Activated T-helper 2 cell treated with anti-CD3 and anti-CD28 coated beads, Interferon-gamma antibody, Interleukin-2, Interleukin-4, amounts not matched to agents 10 μg/mL and 5 μg/mL and 100 μg/mL, durations not matched to agents 14 hours and 24 hours and 36 hours (primary cell): ENCODE measurements around the gene CLDN7. TPM values are rescaled to one million over a fixed set of nuclear protein-coding genes. Genes with fewer than 3 reads are reported as not detected.
A peak's percentile ranks its signal among the peaks of the same experiment; 100 is the strongest.

Experiments
- DNase-seq: peaks from one replicate; pipeline ENCODE4 v3.0.0; 2021; ENCODE audit warnings: low spot score
- H3K27ac Mint-ChIP-seq: one replicate; pipeline ENCODE4 v1.8.0; 2021; ENCODE audit warnings: mixed read lengths
- H3K27me3 Mint-ChIP-seq: one replicate; pipeline ENCODE4 v1.8.0; 2021; ENCODE audit warnings: low read depth, mixed read lengths
- H3K36me3 Mint-ChIP-seq: one replicate; pipeline ENCODE4 v1.8.0; 2021; ENCODE audit warnings: low read depth, mixed read lengths
- H3K4me1 Mint-ChIP-seq: one replicate; pipeline ENCODE4 v1.8.0; 2021; ENCODE audit warnings: low read depth, mixed read lengths
- H3K4me3 Mint-ChIP-seq: one replicate; pipeline ENCODE4 v1.8.0; 2021; ENCODE audit warnings: low read depth, mild to moderate bottlenecking, moderate library complexity, mixed read lengths
- H3K9me3 Mint-ChIP-seq: one replicate; pipeline ENCODE4 v1.8.0; 2021; ENCODE audit warnings: mixed read lengths
- intact Hi-C: fragments of 100-400 bp; cut with micrococcal nuclease; formaldehyde crosslinking; loops from one replicate; pipeline ENCODE4 v1.15.1; 2023
- total RNA-seq: library from RNA; stranded (reverse); gene quantifications from 2 replicates; pipeline ENCODE4 v1.2.3, GENCODE V29; 2022

Gene CLDN7
- total RNA-seq, 1 donor from 2014 or later, result 0.41 TPM

DNA sequence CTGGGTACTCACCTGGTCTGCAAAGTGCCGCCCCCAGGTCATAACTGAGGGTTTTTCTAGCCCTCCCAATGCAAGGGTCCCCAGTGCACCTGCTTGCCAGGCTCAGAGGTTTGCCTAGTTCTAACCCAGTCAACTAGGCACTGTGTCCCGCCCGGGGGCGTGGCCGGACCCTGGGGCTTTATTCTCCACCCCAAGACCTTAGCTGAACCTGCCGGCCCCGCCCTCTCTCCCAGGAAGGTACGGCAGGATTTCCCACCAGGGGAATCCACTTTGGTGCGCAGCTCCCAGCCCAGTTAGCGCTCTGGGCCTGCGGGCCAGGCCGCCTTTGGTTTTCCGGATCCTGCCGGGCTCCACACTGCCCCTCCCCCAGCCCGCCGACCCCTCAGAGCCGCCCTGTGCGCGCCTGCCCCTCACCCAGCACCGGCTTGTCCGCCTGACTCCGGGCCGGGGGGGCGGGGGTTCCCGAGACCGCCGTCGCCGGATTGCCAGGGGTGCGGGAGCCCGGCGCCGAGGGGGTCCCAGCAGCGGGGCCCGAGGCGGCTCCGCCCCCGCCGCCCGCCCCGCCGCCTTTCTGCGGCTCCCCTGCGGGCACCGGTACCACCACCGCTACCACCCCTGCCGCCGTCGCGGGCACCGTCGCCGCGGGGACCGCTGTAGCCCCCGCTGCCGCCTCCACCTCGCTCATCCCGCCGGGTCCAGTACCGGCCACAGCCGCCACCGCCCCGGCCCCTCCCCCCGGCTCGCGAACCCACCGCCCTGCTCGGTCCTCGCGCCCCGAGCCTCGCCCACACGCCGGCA lies 31.7 kb upstream of the CLDN7 start:
- H3K36me3 Mint-ChIP-seq, result no peaks in the 10 kb centered on the region
- no peak for DNase-seq
- H3K27ac Mint-ChIP-seq, result no peak overlapping the region
- H3K4me3 Mint-ChIP-seq, result no peak overlapping the region
- peaks cover 13% of the 10 kb centered on the region for H3K4me1 Mint-ChIP-seq
- intact Hi-C loops, result loop anchor here (1.0 kb wide), 2 partner anchors 13 to 73 kb away; partner anchors contain the start of gene EIF5A
- no peaks in the 10 kb centered on the region for H3K9me3 Mint-ChIP-seq
- peaks cover 32% of the 10 kb centered on the region for H3K27me3 Mint-ChIP-seq

DNA sequence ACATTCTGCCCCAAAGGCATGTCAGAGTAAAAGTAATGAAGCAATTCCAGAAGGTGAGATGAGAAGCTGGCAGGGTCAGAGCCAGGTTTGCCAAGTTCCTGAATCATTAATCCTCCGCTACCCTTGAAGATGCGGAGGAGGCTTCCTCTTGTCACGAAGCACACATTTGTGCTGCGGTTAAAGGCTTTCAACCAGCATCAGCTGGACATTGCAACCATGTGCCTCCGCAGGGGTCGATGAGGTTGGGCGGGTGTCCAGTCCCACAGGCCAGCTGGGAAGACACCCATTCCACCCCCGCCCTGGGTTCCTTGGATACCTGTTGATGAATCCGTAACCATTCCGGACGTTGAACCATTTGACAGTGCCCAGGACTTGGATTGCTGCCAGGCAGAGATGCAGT lies 30.9 kb upstream of the CLDN7 start:
- peaks cover 32% of the 10 kb centered on the region for H3K27me3 Mint-ChIP-seq
- no peak overlapping the region for H3K27ac Mint-ChIP-seq
- H3K4me3 Mint-ChIP-seq, result peak overlapping the region; percentile 49
- H3K9me3 Mint-ChIP-seq, result no peaks in the 10 kb centered on the region
- intact Hi-C loops, result no loop called here
- H3K36me3 Mint-ChIP-seq, result no peaks in the 10 kb centered on the region
- peaks cover 13% of the 10 kb centered on the region for H3K4me1 Mint-ChIP-seq
- DNase-seq, result no peak

DNA sequence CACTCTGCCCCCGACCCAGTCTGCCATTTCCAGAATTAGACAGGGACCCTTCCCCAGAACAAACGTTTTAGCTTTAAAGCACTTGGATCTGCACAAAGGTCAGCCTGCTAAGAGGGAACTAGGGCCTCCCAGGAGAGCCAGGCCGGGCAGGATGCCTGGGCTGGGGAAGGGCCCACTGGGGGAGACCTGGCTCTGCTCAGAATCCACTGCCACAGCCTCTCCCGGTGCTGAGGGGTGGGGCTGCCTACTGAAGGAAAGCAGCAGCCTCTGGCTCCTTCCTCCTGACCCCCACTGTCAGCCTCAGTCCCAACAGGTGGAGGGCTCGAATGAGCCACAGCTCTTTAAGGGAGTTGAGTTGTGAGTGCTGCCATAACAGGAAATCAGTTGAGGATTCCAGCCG lies 30.5 kb upstream of the CLDN7 start:
- intact Hi-C loops, result no loop called here
- Mint-ChIP-seq H3K9me3 (no peaks in the 10 kb centered on the region), H3K4me3 (no peak overlapping the region), H3K27ac (no peak overlapping the region), H3K4me1 (peaks cover 13% of the 10 kb centered on the region), H3K27me3 (peaks cover 32% of the 10 kb centered on the region), H3K36me3 (no peaks in the 10 kb centered on the region)
- DNase-seq, result no peak

DNA sequence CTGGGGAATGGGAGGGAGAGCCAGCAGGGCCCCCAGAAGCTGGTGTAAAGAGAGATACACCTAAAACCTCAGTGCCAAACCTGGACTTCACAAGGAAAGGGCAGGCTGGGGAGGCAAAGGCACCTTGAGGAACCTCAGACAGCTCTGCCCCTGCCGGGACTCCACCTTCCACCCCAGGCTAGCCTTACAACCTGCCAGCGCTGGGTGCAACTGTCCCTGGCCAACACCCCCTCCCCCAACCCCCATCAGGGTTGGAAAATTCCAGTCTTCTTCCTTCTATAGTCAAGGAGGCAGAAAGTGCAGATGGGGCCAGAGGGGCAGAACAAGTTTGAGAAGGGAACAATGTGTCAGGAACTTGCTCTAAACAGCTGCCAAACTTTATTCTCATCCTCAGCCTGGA lies 29.9 kb upstream of the CLDN7 start:
- Mint-ChIP-seq H3K27me3 (peaks cover 32% of the 10 kb centered on the region), H3K4me1 (peaks cover 13% of the 10 kb centered on the region), H3K27ac (no peak overlapping the region), H3K36me3 (no peaks in the 10 kb centered on the region), H3K9me3 (no peaks in the 10 kb centered on the region), H3K4me3 (no peak overlapping the region)
- intact Hi-C loops, result no loop called here
- no peak for DNase-seq

DNA sequence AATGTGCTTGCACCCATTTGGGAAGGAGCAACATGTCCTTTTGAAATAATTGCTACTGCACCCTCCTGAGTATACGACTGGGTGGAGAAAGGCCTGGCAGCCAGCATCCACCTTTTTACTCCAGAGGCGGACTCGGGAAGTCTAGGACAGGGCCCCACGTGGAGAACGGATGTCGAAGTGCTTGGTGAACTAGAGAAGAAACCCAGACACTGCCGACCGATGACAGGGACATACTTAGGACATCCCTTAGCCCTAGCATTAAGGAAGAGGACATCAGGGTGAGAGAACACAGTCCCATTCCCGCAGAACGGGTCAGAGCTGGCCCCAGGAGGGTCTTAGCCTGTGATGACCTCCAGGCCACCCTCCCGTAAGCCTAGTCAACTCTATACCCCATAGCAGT lies 28.4 kb upstream of the CLDN7 start:
- Mint-ChIP-seq H3K9me3 (no peaks in the 10 kb centered on the region), H3K27ac (no peak overlapping the region), H3K27me3 (peaks cover 33% of the 10 kb centered on the region), H3K36me3 (no peaks in the 10 kb centered on the region), H3K4me1 (peaks cover 9% of the 10 kb centered on the region), H3K4me3 (no peak overlapping the region)
- no peak for DNase-seq
- intact Hi-C loops, result no loop called here

DNA sequence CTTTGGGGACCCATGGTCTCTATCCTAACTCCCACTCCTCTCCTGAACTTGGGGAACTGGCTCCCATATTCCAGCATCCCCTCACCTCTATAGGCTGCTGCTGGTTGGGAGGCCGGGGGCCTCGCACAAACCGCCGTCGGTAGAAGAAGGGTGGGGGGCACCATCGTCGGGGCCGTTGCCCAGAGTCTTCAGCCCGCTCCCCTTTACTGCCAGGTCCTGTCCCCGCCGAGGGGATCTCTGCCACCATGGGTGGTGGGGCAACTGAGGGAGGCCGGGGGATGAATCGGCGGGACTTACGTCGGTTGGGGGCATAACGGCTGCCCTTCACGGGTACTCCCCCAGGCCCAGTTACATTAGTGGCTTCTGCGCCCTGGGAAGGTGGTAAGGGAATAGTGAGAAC lies 27.9 kb upstream of the CLDN7 start:
- intact Hi-C loops, result no loop called here
- Mint-ChIP-seq H3K36me3 (no peaks in the 10 kb centered on the region), H3K9me3 (no peaks in the 10 kb centered on the region), H3K27ac (no peak overlapping the region), H3K4me1 (peaks cover 6% of the 10 kb centered on the region), H3K27me3 (peaks cover 31% of the 10 kb centered on the region), H3K4me3 (no peak overlapping the region)
- DNase-seq, result no peak

DNA sequence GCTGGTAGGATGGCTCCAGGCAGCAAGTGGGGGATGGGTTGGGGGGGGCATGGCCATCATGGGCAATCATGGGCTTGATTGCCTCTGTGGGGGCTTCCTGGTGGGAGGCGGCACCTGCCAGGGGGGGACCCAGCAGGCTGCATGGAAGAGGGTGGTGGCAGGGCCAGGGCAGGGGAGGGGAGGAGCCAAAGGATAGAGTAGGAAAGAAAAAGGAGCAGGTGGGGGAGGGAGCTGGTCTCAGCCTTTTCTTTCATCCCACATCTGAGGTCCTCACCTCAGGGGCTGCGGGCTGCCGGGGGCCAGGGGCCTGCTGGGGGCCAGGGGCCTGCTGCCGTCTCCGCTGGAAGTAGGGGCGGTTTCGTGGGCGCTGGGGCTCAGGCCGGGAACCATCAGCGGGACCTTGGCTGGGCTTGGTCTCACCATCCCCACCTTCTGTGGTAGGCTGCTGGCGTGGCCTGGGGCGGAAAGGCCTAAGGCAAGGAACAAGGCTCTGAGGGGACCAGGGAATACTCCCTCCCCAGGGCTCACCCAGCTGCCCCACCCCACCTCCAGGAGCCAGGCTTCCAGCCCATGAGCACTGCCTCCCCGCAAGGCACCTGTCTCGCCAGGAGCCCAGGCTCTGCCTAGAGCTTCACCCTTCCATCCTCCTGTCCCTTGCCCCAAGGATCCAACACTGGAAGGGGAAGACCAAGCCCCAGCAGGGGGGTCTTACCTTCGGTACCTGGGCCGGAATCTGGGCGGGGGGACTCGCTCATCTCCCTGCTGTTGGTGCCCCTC lies 27.2 kb upstream of the CLDN7 start:
- Mint-ChIP-seq H3K4me1 (peaks cover 4% of the 10 kb centered on the region), H3K27ac (no peak overlapping the region), H3K9me3 (no peaks in the 10 kb centered on the region), H3K4me3 (no peak overlapping the region), H3K36me3 (no peaks in the 10 kb centered on the region), H3K27me3 (peaks cover 28% of the 10 kb centered on the region)
- no peak for DNase-seq
- intact Hi-C loops, result no loop called here

DNA sequence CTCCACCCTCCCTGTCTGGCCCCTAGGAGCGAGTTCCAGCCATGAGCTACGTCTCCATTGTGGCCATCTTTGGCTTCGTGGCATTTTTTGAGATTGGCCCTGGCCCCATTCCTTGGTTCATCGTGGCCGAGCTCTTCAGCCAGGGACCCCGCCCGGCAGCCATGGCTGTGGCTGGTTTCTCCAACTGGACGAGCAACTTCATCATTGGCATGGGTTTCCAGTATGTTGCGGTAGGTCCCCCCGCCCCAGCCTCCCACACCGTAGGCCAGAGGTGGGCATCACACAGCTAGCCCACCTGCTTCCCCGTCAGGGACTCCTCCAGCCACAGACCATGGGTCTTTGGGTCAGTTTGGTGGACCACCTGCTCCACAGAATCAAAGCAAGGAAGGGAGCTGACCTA lies 23.4 kb upstream of the CLDN7 start:
- Mint-ChIP-seq H3K27ac (no peak overlapping the region), H3K9me3 (no peaks in the 10 kb centered on the region), H3K27me3 (peaks cover 34% of the 10 kb centered on the region), H3K4me1 (peaks cover 11% of the 10 kb centered on the region), H3K36me3 (no peaks in the 10 kb centered on the region), H3K4me3 (no peak overlapping the region)
- intact Hi-C loops, result no loop called here
- DNase-seq, result no peak

DNA sequence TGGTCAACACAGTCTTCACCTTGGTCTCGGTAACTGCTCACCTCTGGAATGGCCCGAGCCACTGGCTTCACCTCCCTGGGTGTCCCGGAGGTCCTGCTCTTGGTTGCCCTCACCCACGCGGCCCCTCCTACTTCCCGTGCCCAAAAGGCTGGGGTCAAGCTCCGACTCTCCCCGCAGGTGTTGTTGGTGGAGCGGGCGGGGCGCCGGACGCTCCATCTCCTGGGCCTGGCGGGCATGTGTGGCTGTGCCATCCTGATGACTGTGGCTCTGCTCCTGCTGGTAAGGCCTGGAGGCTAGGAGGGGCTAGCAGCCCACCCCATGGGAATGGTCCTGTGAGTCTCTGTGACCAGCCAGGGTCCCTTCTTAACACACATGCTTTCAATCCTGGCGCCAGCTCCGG lies 22.6 kb upstream of the CLDN7 start:
- Mint-ChIP-seq H3K4me1 (peaks cover 15% of the 10 kb centered on the region), H3K4me3 (no peak overlapping the region), H3K27ac (no peak overlapping the region), H3K9me3 (no peaks in the 10 kb centered on the region), H3K27me3 (peaks cover 37% of the 10 kb centered on the region), H3K36me3 (no peaks in the 10 kb centered on the region)
- DNase-seq, result no peak
- intact Hi-C loops, result no loop called here

DNA sequence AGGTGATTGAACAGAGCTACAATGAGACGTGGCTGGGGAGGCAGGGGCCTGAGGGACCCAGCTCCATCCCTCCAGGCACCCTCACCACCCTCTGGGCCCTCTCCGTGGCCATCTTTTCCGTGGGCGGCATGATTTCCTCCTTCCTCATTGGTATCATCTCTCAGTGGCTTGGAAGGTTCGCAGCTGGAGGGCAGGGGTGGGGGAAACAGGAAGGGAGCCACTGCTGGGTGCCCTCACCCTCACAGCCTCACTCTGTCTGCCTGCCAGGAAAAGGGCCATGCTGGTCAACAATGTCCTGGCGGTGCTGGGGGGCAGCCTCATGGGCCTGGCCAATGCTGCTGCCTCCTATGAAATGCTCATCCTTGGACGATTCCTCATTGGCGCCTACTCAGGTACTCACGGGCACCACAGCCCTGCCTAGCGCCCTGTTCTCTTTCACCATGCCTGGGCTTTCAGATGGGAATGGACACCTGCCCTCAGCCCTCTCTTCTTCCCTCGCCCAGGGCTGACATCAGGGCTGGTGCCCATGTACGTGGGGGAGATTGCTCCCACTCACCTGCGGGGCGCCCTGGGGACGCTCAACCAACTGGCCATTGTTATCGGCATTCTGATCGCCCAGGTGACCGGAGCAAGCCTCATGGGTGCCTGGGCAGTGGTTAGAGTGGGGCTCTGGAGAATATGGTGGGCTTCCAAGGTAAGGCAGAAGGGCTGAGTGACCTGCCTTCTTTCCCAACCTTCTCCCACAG lies 21.4 kb upstream of the CLDN7 start:
- no peaks in the 10 kb centered on the region for H3K9me3 Mint-ChIP-seq
- intact Hi-C loops, result no loop called here
- no peak overlapping the region for H3K27ac Mint-ChIP-seq
- peaks cover 40% of the 10 kb centered on the region for H3K27me3 Mint-ChIP-seq
- H3K36me3 Mint-ChIP-seq, result no peaks in the 10 kb centered on the region
- no peak overlapping the region for H3K4me3 Mint-ChIP-seq
- DNase-seq, result no peak
- peaks cover 15% of the 10 kb centered on the region for H3K4me1 Mint-ChIP-seq

DNA sequence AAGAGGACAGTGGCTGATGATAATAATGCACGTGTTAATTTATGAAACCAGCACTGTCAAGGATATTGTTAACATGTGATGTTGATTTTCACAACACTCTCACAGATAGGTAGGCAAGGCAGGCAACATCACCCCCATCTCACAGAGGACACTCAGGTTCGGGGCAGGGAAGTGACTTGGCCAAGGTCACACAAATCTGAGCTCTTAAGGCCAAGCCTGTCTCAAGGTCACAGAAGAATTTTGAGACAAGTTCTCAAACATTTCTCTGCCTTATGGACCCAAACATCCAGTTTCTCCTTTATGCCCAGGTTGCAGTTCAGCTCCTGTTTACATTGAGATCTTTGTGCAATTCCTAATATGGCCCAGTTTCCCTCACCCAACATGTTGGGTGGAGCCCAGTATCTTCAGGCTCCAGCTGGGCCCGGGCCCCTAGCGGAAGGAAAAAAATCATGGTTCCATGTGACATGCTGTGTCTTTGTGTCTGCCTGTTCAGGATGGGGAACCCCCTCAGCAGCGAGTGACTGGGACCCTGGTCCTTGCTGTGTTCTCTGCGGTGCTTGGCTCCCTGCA lies 20.6 kb upstream of the CLDN7 start:
- intact Hi-C loops, result no loop called here
- Mint-ChIP-seq H3K27ac (no peak overlapping the region), H3K36me3 (no peaks in the 10 kb centered on the region), H3K9me3 (no peaks in the 10 kb centered on the region), H3K27me3 (peaks cover 40% of the 10 kb centered on the region), H3K4me3 (peak overlapping the region; percentile 38), H3K4me1 (peaks cover 15% of the 10 kb centered on the region)
- no peak for DNase-seq

DNA sequence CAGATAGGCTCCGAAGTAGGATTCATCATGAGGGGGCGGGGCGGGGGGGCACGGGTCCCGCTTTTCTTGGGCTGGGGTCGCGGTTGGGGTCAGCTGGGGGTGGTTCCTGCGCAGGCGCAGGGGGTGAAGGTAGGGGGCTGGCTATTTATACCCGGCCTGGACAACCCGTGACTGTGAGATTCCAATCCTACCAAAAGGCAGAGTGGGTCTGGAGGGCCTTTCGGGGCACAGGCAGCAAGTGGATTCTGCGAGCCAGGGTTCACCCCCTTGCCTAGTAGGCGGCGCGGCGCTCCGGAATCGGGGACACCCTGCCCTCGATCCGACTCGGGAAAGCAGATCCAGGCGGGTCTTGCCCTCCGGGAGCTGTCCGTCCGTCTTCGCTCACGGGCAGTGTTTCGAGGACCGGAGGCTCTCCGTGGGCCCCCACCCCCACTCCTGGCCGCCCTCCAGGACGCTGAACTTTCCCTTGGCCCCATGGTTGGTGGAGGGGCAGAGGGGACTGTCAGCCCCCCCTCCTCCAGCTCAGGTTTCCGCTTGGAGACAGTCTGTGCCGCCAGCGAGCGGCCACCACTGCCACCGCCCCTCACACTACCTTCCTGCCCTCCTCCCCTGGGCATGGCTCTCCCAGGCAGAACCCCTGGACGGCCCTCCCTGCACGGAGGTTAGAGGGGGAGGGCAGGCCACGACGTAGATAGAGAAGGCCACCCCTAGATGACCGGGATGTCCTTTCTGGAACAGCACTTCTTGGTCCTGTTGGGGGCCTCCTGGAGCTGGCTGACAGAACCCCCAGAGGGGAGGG lies 19.9 kb upstream of the CLDN7 start:
- Mint-ChIP-seq H3K27me3 (peaks cover 42% of the 10 kb centered on the region), H3K9me3 (no peaks in the 10 kb centered on the region), H3K4me3 (peak overlapping the region; percentile 78), H3K36me3 (no peaks in the 10 kb centered on the region), H3K4me1 (peaks cover 15% of the 10 kb centered on the region), H3K27ac (no peak overlapping the region)
- no peak for DNase-seq
- intact Hi-C loops, result loop anchor here (1.0 to 2.0 kb wide), 3 partner anchors 30 to 44 kb away; partner anchors contain the start of genes ELP5 and GABARAP
